WI38 (cell line): ENCODE results near the gene VAPB.
"Not testable (repeated sequence)": the region's sequence is repeated elsewhere in the genome, so short reads cannot be mapped to it uniquely, and the experiment has no call there.

Source experiments
- H3K4me3 ChIP-seq: 2 replicates; pipeline ENCODE4 v1.5.1; 2011; ENCODE audit warnings: low read depth, mild to moderate bottlenecking, control low read depth, low read length
- CTCF ChIP-seq: IDR thresholded peaks from 2 replicates; pipeline ENCODE4 v1.5.1; 2012; ENCODE audit warnings: low read depth, mild to moderate bottlenecking, control low read depth, low read length

Gene VAPB

GRCh38 chr20:58372806-58373205, 16.2 kb upstream of the VAPB start:
- no peak for TF ChIP-seq CTCF
- no peak overlapping the region for H3K4me3 ChIP-seq

- not testable (repeated sequence) for H3K4me3 ChIP-seq
Observed at GRCh38 chr20:58373296-58373695, 15.7 kb upstream of the VAPB start.

GRCh38 chr20:58374027-58374850, 14.8 kb upstream of the VAPB start:
- no peak overlapping the region for H3K4me3 ChIP-seq

DNA sequence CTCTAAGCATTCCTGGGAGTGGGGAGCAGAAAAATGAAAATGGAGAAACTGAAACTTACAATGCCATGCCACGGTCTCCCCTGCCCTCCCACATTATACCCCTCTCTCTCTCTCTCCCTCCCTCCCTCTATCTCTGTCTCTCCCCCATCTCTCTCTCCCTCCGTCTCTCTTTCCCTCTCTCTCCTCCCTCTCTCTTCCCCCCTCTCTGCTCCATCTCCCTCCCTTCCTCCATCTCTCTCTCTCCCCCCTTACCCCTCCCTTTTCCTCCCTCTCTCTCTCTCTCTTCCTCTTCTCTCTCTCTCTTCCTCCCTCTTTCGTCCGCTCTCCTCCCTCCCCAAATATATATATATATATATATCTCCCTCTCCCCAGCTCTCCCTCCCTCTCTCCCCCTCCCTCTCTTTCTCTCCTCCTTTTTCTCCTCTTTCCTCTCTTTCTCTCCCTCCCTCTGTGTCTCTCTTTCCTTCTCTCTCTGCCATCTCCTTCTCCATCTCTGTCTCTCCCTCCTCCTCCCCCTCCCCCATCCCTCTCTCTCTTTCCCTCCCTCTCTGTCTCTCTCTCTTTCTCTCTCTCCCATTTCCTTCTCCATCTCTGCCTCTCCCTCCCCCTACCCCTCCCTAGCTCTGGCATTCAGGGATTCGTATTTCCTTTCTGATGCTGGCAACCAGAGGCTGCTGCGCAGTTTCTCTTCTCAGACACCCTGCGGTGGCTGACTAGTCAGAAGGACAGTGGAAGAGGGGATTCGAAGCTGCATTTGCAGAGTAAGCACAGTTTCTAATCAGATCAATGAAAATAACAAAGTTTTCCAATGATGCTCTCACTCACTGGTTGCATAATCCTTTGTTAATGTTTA, 13.9 kb upstream of the VAPB start:
- no peak for TF ChIP-seq CTCF
- H3K4me3 ChIP-seq, result no peak overlapping the region

More at GRCh38 chr20:58374027-58374850, 14.8 kb upstream of the VAPB start:
- TF ChIP-seq CTCF, result no peak

GRCh38 chr20:58375759-58376352, 13.2 kb upstream of the VAPB start:
- H3K4me3 ChIP-seq, result no peak overlapping the region
- TF ChIP-seq CTCF, result no peak

GRCh38 chr20:58377017-58377416, 12.0 kb upstream of the VAPB start:
- TF ChIP-seq CTCF, result no peak
- H3K4me3 ChIP-seq, result no peak overlapping the region

DNA sequence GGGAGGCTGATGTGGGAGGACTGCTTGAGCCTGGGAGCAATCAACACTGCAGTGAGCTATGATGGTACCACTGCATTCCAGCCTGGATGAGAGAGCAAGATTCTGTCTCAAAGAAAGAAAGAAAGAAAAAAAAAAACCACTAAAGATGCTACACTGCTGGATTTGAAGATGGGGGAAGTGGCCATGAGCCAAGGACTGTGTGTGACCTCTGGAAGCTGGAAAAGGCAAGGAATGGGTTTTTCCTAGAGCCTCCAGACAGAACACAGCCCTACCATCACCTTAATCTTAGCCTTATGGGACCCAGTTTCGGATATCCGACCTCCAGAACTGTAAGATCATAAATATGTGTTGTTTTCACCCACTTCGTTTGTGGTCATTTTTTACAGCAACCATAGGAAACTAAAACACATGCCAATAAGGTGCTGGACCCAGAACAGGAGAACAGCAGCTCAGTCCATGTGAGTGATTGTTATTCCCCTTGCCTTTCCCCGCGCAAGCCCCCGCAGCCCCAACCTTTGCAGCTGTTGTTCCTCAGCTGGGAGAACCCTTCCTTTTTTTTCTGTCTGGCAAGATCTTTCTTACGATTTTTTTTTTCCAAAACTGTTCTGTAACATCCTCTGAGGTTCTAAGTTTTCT, 11.1 kb upstream of the VAPB start:
- H3K4me3 ChIP-seq, result no peak overlapping the region
- no peak for TF ChIP-seq CTCF
